ELF-1 (cell line): Measurements from ENCODE around the gene C16orf86.

Experiments used
- DNase-seq: peaks from one replicate; pipeline ENCODE4 v3.0.0-alpha.2; 2016; ENCODE audit warnings: low read depth, low spot score

C16orf86 gene

GRCh38 chr16:67667453-67667816, 821 bp downstream of the C16orf86 start:
- no peak for DNase-seq

GRCh38 chr16:67667817-67668494, 1.3 kb downstream of the C16orf86 start:
- DNase-seq: peak; percentile 96

- no peak for DNase-seq
These were observed 2.0 kb downstream of the C16orf86 start for GRCh38 chr16:67668495-67669157.

- DNase-seq: no peak
These were observed 3.0 kb downstream of the C16orf86 start for GRCh38 chr16:67669499-67670101.

GRCh38 chr16:67672306-67672705, 5.7 kb downstream of the C16orf86 start:
- DNase-seq: no peak

- peak; percentile 59 for DNase-seq
These were observed 6.4 kb downstream of the C16orf86 start for GRCh38 chr16:67672739-67673662.

GRCh38 chr16:67673712-67674580, 7.3 kb downstream of the C16orf86 start:
- DNase-seq: no peak

GRCh38 chr16:67674851-67675578, 8.4 kb downstream of the C16orf86 start:
- DNase-seq: no peak

- DNase-seq: no peak
These were observed 8.9 kb downstream of the C16orf86 start for GRCh38 chr16:67675579-67675935.

GRCh38 chr16:67675999-67676398, 9.4 kb downstream of the C16orf86 start:
- no peak for DNase-seq

- DNase-seq: no peak
These were observed 9.9 kb downstream of the C16orf86 start for GRCh38 chr16:67676516-67676915.

- no peak for DNase-seq
These were observed 10.3 kb downstream of the C16orf86 start for GRCh38 chr16:67676939-67677338.

GRCh38 chr16:67677712-67678111, 11.1 kb downstream of the C16orf86 start:
- DNase-seq: peak; percentile 84

GRCh38 chr16:67678354-67679023, 11.9 kb downstream of the C16orf86 start:
- DNase-seq: no peak

GRCh38 chr16:67679935-67680897, 13.6 kb downstream of the C16orf86 start:
- no peak for DNase-seq

- DNase-seq: no peak
These were observed 17.2 kb downstream of the C16orf86 start for GRCh38 chr16:67683767-67684166.

GRCh38 chr16:67685388-67686112, 18.9 kb downstream of the C16orf86 start:
- no peak for DNase-seq
